Peyer's patch (tissue), 4 donors: Measurements from ENCODE around the gene RASAL2. TPM values are rescaled to one million over a fixed set of nuclear protein-coding genes. Genes with fewer than 3 reads are reported as not detected.

Source experiments
- DNase-seq, 3 donors: peaks; one replicate each; pipeline ENCODE4 v3.0.0-alpha.2; 2017 to 2019
- H3K27ac ChIP-seq, 4 donors: fragments of 200-600 bp; sonication (generic); one replicate each; pipeline ENCODE4 v1.5.1; 2016 to 2019
- H3K27me3 ChIP-seq, 2 donors: fragments of 200-600 bp; sonication (generic); one replicate each; pipeline ENCODE4 v1.5.1; 2019
- H3K36me3 ChIP-seq, 3 donors: fragments of 200-600 bp; sonication (generic); one replicate each; pipeline ENCODE4 v1.5.1; 2016 to 2019
- H3K4me1 ChIP-seq, 4 donors: fragments of 200-600 bp; sonication (generic); one replicate each; pipeline ENCODE4 v1.5.1; 2016 to 2019
- H3K4me3 ChIP-seq, 4 donors: fragments of 200-600 bp; sonication (generic); 1 replicate in 3 of 4; 2 replicates in 1 of 4; pipeline ENCODE4 v1.5.1; 2016 to 2019; ENCODE audit warnings: mild to moderate bottlenecking in 1 of 4
- H3K9me3 ChIP-seq, 4 donors: fragments of 200-600 bp; sonication (generic); one replicate each; pipeline ENCODE4 v1.5.1; 2016 to 2019; ENCODE audit warnings: mild to moderate bottlenecking in 1 of 4
- CTCF ChIP-seq, 6 experiments: fragments of 450-650 bp in 4 of 6; fragments of 200-600 bp in 2 of 6; sonication (generic) in 1 of 6; IDR thresholded peaks; one replicate each; pipeline ENCODE4 v1.5.1; 2017 to 2019; ENCODE audit warnings: antibody characterized with exemption in 6 of 6, mild to moderate bottlenecking in 3 of 6, moderate library complexity in 1 of 6
- POLR2A ChIP-seq, 2 donors: fragments of 450-650 bp; IDR thresholded peaks; one replicate each; pipeline ENCODE4 v1.5.1; 2017; ENCODE audit warnings: antibody characterized with exemption in 2 of 2, mild to moderate bottlenecking in 2 of 2, moderate library complexity in 2 of 2
- total RNA-seq, 4 donors: library from RNA; depleted of rRNA; stranded (reverse); fragments of >200 nt; gene quantifications; one replicate each; pipeline ENCODE4 v1.1.0, GENCODE V29; 2016

The RASAL2 gene
- total RNA-seq, 4 donors from 2014 or later = 10.2 to 35.5 (median 20.0) TPM

GRCh38 chr1:178374016-178374415, 280.1 kb downstream of the RASAL2 start:
- no peaks in the 10 kb centered on the region for H3K9me3 ChIP-seq
- no peak for DNase-seq
- no peak for TF ChIP-seq CTCF (IDR thresholded peaks at IDR 0.05)
- TF ChIP-seq POLR2A (IDR thresholded peaks at IDR 0.05) = no peak
- no peak overlapping the region for H3K4me3 ChIP-seq
- H3K4me1 ChIP-seq = no peaks in the 10 kb centered on the region
- H3K36me3 ChIP-seq = no peaks in the 10 kb centered on the region
- H3K27ac ChIP-seq = no peak overlapping the region
- H3K27me3 ChIP-seq = no peaks in the 10 kb centered on the region

GRCh38 chr1:178376008-178376407, 282.1 kb downstream of the RASAL2 start:
- H3K27me3 ChIP-seq = no peaks in the 10 kb centered on the region
- no peaks in the 10 kb centered on the region for H3K36me3 ChIP-seq
- DNase-seq = no peak
- H3K4me3 ChIP-seq = no peak overlapping the region
- no peaks in the 10 kb centered on the region for H3K4me1 ChIP-seq
- no peaks in the 10 kb centered on the region for H3K9me3 ChIP-seq
- H3K27ac ChIP-seq = no peak overlapping the region
- TF ChIP-seq POLR2A (IDR thresholded peaks at IDR 0.05) = no peak
- TF ChIP-seq CTCF (IDR thresholded peaks at IDR 0.05) = no peak

- Histone ChIP-seq H3K36me3 (no peaks in the 10 kb centered on the region), H3K9me3 (no peaks in the 10 kb centered on the region)
Measured at GRCh38 chr1:178379807-178380206, 285.9 kb downstream of the RASAL2 start.

GRCh38 chr1:178382372-178382771, 288.5 kb downstream of the RASAL2 start:
- DNase-seq = no peak
- H3K9me3 ChIP-seq = no peaks in the 10 kb centered on the region
- TF ChIP-seq CTCF (IDR thresholded peaks at IDR 0.05) = no peak

More at GRCh38 chr1:178379807-178380206, 285.9 kb downstream of the RASAL2 start:
- no peak overlapping the region for H3K27ac ChIP-seq
- no peaks in the 10 kb centered on the region for H3K27me3 ChIP-seq
- no peak overlapping the region for H3K4me3 ChIP-seq
- no peak for TF ChIP-seq POLR2A (IDR thresholded peaks at IDR 0.05)
- no peak for TF ChIP-seq CTCF (IDR thresholded peaks at IDR 0.05)
- no peaks in the 10 kb centered on the region for H3K4me1 ChIP-seq
- DNase-seq = no peak

GRCh38 chr1:178385662-178386061, 291.8 kb downstream of the RASAL2 start:
- no peak for TF ChIP-seq POLR2A (IDR thresholded peaks at IDR 0.05)
- TF ChIP-seq CTCF (IDR thresholded peaks at IDR 0.05) = no peak
- Histone ChIP-seq H3K36me3 (no peaks in the 10 kb centered on the region), H3K4me3 (no peak overlapping the region), H3K9me3 (no peaks in the 10 kb centered on the region), H3K4me1 (no peaks in the 10 kb centered on the region), H3K27me3 (no peaks in the 10 kb centered on the region), H3K27ac (no peak overlapping the region)
- no peak for DNase-seq

More at GRCh38 chr1:178382372-178382771, 288.5 kb downstream of the RASAL2 start:
- H3K27ac ChIP-seq = no peak overlapping the region
- no peaks in the 10 kb centered on the region for H3K4me1 ChIP-seq
- H3K27me3 ChIP-seq = no peaks in the 10 kb centered on the region
- no peaks in the 10 kb centered on the region for H3K36me3 ChIP-seq
- H3K4me3 ChIP-seq = no peak overlapping the region
